GDM1 (cell line): ENCODE measurements around the gene MAPK14.

ENCODE experiments used
- DNase-seq: peaks from one replicate; lab custom pipeline; 2025; lab: John Stamatoyannopoulos, UW

Gene MAPK14

DNA sequence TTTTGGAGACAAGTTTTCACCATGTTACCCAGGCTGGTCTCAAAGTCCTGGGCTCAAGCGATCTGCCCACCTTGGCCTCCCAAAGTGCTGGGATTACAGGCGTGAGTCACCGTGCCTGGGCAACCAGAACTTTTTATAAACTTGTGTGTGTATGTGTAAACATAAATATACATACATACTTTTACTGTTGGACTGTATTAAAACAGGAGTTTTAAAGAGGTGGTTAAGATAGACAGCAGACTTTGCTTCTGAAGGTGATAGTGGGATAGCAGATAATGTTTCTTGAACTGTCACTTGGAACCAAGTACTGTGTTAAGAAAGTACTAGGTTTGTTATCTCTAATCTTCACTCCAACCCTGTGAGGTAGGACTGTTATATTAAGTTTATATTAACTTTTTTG, 74.1 kb downstream of the MAPK14 start:
- DNase-seq = no peak

DNA sequence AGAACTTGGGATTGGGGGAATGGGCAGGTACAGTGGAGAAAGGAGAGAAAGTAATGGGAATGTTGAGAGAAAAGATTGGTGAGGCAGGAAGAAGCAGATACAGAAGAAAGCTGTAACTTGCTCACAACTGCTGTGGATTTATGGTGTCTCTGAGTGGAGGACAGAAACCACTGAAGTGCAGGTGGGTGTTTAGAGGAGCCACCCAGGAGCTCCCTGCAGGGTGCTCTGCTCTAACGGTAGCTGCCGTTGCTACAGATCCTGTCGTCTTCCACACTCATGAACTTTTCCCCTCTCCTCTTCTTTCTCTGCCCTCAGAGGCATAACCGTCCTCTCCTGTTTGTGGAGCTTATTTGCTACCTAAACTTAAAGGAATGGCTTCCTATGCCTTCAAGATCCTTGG, 75.2 kb downstream of the MAPK14 start:
- DNase-seq = no peak

DNA sequence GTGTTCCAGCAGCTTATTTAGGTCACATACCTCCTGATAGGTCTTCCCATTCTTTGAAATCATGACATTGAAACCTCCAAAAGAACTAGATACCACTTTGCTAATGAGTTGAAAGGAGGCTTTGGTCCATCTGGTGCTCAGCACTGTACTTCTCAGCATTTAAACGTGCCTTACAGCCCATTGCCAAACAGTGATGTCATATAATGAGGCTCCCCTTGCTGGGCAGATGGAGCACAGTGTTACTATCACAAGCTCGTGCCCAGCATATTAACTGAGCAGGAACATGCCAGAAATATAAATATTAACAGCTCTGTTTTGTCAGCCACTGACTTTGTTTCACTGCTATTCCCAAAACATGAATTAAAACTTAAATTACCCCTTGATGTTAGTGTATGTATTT, 77.2 kb downstream of the MAPK14 start:
- DNase-seq = no peak

DNA sequence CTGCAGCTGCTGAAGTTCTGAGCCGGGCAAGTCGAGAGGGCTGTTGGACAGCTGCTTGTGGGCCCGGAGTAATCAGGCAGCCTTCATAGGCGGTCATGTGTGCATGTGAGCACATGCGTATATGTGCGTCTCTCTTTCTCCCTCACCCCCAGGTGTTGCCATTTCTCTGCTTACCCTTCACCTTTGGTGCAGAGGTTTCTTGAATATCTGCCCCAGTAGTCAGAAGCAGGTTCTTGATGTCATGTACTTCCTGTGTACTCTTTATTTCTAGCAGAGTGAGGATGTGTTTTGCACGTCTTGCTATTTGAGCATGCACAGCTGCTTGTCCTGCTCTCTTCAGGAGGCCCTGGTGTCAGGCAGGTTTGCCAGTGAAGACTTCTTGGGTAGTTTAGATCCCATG, 81.5 kb downstream of the MAPK14 start:
- no peak for DNase-seq

DNA sequence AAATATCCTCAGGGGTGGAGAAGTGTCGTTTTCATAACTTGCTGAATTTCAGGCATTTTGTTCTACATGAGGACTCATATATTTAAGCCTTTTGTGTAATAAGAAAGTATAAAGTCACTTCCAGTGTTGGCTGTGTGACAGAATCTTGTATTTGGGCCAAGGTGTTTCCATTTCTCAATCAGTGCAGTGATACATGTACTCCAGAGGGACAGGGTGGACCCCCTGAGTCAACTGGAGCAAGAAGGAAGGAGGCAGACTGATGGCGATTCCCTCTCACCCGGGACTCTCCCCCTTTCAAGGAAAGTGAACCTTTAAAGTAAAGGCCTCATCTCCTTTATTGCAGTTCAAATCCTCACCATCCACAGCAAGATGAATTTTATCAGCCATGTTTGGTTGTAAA, 82.4 kb downstream of the MAPK14 start:
- DNase-seq = no peak

DNA sequence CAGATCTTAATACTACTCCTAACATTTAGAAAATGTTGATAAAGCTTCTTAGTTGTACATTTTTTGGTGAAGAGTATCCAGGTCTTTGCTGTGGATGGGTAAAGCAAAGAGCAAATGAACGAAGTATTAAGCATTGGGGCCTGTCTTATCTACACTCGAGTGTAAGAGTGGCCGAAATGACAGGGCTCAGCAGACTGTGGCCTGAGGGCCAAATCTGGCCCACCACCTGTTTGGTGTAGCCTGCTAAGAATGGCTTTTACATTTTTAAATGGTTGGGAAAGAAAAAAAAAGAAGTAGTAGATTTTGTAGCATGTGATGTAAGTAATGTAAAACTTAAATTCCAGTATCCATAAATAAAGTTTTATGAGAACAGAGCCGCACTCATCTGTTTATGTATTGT, 83.3 kb downstream of the MAPK14 start:
- DNase-seq = no peak

DNA sequence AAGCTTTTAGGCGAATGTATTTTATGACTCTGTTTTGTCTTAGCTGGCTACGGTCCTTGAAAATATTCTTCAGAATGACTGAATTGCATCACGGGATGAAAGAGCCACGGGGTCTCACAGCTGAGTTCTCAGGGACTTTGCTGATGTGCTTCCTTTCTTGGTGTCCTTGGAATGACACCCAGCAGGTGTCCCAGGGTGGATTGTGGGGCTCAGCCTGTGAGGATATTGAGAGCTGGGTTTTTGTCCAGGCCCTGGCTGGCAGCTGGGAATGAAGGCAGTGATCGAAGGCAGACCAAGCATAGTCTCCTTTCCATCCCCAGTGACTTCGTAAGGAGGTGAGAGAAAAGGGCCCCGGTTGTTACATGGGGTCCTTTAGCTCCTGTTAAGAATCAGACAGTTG, 83.9 kb downstream of the MAPK14 start:
- no peak for DNase-seq

DNA sequence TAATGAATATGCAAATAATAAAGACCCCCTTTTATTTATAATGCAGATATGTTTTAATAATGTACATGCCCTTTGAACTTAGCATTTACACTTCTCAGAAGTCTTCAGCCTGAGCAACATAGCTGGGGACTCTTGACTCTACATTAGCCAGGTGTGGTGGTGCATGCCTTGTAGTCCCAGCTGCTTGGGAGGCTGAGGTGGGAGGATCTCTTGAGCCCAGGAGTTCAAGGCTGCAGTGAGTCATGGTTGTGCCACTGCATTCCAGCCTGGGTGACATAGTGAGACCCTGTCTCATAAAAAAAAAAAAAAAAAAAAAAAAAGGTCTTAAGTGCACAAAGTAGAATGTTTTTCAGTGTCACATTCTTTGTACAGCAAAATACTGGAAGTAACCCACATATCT, 85.4 kb downstream of the MAPK14 start:
- DNase-seq = no peak

DNA sequence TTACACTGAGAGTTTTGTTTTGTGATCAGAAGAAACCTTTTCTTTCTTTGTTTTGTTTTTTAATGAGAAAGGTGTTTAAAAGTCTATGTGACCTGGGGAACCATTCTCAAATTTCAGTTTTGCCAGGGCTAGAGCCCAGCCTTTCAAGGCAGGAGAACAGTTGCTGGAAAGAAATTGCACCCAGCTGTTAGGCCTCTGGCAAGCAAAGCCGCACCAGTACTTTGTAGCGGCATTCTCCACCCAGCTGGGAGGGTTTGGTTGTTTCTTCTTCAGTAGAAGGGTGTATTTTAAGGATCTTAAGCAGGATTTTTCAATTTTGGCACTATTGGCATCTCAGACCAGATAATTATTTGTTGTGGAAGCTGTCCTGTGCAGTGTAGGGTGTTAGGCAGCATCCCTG, 86.1 kb downstream of the MAPK14 start:
- DNase-seq = no peak

DNA sequence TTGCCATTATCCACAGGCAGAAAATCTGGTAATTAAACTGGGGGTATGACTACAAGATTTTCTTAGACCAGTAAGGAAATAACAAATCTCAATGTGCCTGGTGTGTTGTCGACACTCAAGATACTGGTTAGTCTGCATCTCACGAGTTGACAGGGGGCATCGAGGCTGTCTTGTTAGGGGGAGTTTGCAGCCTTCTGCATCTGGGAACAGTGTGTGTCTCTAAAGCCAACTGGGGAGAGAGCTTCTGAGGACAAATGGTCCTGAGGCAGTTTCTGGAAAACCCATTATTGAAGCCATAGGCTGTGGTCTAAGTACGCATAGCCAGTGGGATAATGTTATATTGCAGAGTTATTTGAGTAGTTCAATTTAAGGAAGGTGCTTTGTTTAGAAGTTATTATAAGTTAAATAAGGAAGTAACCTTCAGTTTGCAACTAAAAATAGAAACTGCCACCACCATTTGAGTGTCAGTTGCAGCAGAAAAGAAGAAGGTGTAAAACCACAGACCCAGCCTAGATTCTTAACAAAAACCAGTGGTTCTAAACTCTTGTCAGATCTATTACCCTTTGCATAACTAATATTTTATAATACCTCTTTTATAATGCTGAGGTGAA, 87.3 kb downstream of the MAPK14 start:
- no peak for DNase-seq

DNA sequence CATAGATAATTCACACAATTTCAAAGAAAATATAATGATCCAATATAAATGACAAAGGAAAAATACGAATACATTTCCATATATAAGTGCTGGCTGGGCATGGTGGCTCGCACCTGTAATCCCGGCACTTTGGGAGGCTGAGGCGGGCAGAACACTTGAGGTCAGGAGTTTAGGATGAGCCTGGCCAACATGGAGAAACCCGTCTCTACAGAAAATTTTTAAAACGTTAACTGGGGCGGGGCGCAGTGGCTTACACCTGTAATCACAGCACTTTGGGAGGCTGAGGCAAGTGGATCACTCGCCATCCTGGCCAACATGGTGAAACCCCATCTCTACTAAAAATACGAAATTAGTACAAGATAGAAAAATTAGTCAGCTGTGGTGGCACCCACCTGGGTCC, 87.8 kb downstream of the MAPK14 start:
- DNase-seq = no peak

DNA sequence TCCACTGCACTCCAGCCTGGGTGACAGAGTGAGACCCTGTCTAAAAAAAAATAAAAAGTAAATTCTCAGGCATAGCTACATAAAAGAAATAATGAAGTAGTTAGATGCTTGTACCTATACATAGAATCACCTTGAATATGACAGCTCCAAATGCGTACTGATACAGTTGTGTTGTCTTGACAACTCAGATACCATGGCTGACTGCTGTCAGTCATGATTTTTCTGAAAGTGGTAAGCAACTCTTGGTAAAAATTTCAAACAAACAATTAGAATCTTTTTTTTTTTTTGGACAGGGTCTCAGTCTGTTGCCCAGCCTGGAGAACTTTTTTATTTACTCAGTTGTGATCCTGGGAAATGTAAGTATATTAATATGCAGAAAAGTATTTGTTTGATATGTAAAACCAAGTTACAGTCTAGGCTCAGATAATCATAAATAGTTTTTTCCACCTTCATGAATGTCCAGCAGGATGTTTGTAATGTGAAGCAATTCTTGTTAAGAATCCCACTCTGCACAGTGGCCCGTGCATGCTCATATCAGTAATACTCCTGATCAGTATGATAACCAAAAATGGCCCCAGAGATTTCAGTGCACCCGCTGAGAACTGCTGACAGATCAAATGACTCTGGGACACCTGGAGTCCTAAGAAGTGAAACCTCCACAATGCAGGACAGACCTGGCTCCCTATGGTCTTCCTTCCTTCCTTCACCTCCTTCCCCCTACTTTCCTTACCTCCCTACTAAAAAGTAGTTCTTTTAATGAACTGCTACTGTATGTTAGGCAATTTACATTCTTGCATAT, 88.7 kb downstream of the MAPK14 start:
- DNase-seq = no peak

DNA sequence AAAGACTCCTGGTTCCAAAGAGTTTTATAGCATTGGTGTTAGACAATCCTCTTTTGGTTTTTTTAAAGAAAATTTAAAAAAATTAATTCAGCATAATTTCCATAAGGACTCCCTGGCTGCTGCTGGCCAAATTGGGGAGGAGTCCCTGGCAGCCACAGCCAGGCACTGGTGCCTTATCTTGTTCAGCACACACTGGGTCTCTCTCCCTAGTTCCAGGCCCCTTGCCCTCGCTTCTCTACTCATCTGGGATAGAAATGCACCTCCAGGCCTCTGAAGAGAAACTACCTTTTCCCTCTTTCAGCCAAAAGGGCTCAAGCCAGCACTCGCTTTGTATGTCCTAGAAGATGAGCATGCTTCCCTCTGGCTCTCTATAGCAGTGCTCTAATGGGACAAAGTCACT, 89.3 kb downstream of the MAPK14 start:
- DNase-seq = no peak

DNA sequence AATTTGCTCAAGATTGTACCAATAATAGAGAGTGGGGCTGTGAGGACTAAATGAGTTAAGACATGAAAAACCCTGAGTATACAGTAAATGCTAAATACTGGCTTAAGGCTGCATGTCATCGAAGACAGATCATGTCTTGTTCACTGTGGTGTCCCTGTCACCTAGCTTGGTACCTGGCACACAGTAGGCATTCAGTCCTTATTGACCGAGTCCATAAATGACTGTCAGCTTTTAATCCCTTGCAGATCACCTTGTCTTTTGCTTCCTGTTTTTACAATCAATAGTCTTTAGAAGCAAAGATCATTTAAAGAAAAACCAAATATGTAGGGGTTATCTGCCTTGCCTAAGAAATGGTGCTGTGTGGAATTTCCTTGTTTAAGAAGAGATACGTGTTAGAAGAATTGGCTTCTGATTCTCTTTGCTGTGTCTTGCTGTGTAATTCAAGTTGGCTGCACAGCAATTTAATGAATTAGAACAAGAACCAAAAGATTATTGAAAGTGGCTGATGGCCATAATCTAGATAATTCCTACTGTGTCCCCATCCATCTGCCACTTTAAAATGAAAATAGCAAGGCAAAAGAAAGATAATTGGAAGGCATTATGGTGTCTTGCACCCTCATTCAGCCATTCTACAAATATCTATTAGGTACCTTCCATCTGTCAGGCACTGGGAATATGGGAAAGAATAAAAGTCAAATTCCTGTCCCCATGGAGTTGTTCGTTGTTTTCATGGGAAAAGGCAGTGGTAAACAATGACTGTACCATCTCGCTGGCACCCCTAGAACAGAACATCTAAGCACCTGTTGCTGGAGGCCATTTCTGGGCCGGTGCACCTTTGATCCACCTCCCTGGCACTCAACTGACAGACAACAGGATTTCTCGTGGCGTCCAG, 90.3 kb downstream of the MAPK14 start:
- DNase-seq = no peak

DNA sequence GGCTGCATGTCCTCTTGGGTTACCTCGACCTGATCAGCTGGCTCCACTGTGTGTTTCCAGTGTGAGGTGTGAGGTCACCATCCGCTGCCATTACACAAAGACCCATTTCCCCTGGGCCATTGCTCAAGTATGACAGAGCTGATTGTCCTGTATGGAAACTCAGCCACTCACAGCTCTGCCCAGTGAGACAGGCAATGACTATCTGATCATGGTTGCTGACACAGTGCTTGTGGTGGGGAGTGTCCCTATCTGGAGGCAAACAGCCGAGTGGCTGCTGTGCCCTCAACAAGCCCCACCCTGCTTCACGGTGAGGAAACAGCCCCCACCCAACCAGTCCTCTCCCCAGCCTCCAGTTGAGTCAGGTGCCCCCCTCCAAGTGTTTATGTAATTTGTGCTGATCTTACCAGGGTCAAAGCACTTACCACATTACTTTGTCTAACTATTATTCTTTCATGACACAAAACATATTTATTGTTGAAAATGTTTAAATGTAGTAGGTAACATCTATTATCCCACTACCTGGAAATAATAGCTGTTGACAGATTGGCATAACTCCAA, 91.0 kb downstream of the MAPK14 start:
- no peak for DNase-seq

DNA sequence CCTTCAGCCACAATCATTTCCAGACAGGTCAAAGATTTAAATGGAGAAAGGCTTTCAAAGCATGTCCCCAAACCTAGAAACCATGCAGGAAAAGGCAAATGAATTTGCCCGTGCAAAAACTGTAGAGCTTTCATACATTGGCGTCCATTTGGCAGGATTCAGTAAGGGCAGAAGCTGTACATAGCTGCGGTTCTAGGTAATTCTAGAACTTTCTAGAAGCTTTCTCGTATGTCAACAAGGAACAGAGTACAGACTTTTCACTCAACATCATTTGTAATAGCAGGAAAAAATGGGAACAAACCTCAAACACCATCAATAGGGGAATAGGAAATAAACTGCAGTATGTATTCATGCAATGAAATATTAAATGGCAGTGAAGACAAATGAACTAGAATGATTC, 91.6 kb downstream of the MAPK14 start:
- DNase-seq = no peak

DNA sequence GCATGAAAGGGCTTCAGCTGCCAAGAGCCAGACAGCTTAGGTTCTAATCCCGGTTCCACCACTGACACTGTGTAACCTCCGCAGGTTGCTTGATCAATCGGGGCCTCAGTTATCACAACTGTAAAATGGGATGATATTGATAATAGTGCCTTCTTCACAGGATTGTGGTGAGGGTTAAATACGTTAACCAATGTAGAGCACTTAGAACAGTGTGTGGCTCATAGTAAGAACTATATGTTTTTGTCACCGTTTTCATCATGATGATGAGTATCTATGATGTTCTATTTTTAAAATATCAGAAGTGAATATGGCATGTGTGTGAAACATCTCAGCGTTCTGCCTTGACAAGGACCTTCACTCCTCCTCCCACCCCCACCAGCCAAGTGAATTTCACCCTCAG, 92.4 kb downstream of the MAPK14 start:
- DNase-seq = no peak

DNA sequence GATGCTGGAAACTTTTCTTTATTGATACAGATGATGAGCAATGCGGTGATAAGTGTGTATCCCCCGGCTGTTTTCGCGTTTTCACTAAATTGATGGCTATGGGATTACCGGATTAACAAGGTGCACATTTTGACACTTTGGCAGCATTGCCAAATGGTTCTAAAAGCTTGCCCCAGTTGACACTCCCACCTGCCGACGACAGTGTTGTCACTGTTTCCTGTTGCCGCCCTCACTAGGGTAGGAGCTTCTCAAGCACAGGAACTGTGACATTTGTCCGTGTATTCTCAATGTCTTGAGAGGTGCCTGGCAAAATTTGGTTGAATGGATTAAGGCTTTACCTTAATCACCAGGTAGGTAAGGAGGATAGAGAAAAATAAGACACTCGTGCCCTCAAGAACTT, 92.9 kb downstream of the MAPK14 start:
- DNase-seq = no peak

DNA sequence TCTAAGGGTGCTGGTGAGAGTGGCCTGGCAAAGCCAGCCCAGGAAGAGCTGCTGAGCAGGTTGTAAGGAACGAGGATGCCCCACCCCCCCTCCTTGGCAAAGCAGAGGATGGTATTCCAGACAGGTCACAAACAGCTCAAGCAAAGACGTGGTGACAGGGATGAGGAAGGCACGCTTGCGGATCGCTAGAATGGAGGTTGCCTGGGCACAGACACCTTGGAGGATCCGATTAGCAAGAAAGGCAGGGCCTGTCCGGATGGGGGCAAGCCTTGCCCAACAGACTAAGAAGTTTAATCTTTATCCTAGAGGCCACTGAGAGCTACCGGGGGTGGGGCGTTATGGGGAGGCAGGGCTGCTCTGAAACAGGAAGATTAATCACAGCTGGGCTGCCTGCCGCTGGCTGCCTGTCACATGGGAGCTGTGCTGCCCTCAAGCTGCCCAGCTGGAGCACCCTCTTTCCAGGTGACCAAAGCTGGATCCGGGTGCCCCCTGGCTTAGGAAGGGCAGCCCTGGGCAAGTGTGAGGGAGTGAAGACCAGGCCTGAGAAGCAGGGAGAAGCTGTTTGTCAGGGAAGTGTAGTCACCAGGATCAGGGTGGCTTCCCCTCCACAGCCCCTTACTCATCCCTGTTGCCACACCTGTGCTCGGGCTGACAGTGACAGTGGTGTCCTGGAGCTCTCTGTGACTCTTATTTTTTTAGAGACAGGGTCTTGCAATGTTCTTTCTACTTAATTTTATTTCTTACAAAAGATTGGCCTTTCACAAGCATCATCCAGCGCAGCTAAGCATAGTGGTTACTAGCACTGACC, 93.6 kb downstream of the MAPK14 start:
- no peak for DNase-seq

DNA sequence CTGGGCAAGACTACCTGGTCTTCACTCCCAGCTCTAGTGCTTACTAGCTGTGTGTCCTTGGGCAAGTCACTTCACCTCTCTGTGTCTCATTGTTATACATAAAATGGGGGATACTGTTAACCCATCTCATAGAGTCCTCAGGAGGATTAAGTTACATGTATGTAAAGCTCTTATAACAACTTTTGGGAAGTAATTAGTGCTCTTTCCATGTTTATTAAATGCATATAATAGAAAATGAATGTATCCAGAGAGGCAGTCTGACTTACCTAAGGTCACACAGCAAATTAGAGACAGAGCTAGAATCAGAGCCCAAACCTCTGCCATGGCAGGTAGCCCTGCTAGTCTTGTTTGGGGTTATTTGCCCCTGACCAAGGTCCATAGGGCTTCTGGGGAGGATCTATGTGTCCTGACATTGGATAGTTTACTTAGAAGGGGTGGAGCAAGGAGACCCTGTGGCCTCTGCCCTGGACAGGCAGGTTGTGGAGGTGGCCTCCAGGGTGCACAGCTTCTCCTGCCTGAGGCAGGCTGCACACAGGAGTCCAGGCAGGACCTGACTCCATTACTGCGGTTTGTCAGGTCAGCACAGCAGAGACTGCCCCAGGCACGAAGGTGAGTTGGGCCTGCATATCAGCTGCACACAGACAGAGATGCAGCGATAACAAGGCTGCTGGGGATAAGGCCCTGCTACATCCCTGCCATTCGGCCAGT, 94.3 kb downstream of the MAPK14 start:
- DNase-seq = no peak
